ENCODE results near the gene RNF125. TPM values are rescaled to one million over a fixed set of nuclear protein-coding genes. Genes with fewer than 3 reads are reported as not detected.
A peak's percentile ranks its signal among the peaks of the same experiment; 100 is the strongest.
"Not testable (repeated sequence)": the region's sequence is repeated elsewhere in the genome, so short reads cannot be mapped to it uniquely, and the experiment has no call there.

Gene RNF125
- total RNA-seq, 1 donor from 2014 or later, result 35.0 TPM

- DNase-seq; intact Hi-C loops (cut with micrococcal nuclease); H3K27me3 Mint-ChIP-seq; H3K4me3 Mint-ChIP-seq; H3K9me3 Mint-ChIP-seq: not testable (repeated sequence)
- H3K4me1 Mint-ChIP-seq, result peaks cover 42% of the 10 kb centered on the region
- H3K27ac Mint-ChIP-seq, result peak overlapping the region; percentile 22
- peaks cover 30% of the 10 kb centered on the region for H3K36me3 Mint-ChIP-seq (ENCODE audit: low read depth)
These were observed 72.2 kb downstream of the RNF125 start for GRCh38 chr18:32090831-32091230.

DNA sequence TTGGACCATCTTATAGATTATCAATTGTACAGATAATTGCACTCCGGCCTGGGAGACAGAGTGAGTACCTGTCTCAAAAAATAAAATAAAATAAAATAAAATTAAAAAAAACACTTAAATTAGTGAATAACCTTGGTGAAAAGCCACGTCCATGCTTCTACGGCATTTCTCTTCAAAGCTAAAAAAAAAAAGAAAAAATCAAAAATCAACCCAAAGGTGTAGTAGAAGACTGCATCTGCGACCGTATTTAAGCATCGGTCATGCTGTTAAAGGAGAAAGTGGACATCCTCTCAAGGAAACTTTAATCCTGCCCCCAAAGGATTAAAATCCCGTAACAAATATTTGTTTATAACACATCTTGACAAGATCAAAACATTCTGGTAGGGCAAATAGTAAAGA is 72.7 kb downstream of the RNF125 start:
- peaks cover 43% of the 10 kb centered on the region for H3K4me1 Mint-ChIP-seq
- H3K9me3 Mint-ChIP-seq, result no peaks in the 10 kb centered on the region
- peak overlapping the region; percentile 91 for H3K4me3 Mint-ChIP-seq
- peaks cover 33% of the 10 kb centered on the region for H3K36me3 Mint-ChIP-seq (ENCODE audit: low read depth)
- intact Hi-C loops (cut with micrococcal nuclease), result no loop called here
- no peak for DNase-seq
- H3K27ac Mint-ChIP-seq, result peak overlapping the region; percentile 97
- H3K27me3 Mint-ChIP-seq, result no peaks in the 10 kb centered on the region

DNA sequence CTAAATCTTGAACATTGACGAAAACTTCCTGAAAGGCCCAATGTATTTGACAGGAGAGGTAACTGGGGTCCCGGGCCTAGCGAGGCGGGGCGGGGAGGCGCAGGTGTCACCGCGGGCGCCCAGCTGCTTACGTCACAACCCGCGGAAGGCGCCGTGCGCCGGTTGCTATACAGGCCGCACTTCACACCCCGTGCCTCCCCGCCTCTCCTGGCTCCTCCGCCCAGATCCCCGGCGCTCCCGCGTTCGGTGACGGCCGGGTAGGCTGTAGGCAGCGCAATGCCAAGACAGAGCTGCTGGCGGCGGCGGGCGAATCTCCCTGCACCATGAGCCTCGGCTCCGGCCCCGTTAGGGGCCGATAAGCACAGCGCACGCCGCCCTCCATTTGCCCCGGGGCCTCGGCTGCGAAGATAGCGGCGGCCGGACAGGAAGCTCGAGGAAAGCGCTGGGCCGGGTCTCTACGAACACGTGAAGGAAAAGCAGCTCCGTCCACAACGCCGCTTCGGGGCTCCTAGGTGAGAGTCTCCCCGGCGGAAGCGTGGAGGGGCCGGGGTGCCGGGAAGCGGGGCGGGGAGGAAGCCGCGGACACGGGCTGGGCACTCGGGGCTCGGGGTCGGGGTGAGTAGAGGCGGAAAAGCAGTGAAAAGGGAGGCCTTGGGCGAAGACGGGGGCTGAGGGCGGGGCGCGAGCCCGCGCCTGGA is 73.2 kb downstream of the RNF125 start, which contains the start of gene RNF138:
RNF138 (plus strand) TSS at position 151 of the 698 bp plus-strand sequence. CDS start 903 bp downstream, outside the sequence.
- Mint-ChIP-seq H3K9me3 (no peaks in the 10 kb centered on the region), H3K36me3 (ENCODE audit: low read depth) (peaks cover 36% of the 10 kb centered on the region), H3K4me3 (peak within 1 kb of the TSS; percentile 91), H3K4me1 (peaks cover 48% of the 10 kb centered on the region), H3K27ac (peak within 1 kb of the TSS; percentile 97), H3K27me3 (no peaks in the 10 kb centered on the region)
- DNase-seq, result peak; percentile 96
- intact Hi-C loops (cut with micrococcal nuclease), result loop anchor here (1.0 to 2.0 kb wide), 5 partner anchors 15 to 434 kb away; partner anchors contain the start of genes RNF125 and TRAPPC8

DNA sequence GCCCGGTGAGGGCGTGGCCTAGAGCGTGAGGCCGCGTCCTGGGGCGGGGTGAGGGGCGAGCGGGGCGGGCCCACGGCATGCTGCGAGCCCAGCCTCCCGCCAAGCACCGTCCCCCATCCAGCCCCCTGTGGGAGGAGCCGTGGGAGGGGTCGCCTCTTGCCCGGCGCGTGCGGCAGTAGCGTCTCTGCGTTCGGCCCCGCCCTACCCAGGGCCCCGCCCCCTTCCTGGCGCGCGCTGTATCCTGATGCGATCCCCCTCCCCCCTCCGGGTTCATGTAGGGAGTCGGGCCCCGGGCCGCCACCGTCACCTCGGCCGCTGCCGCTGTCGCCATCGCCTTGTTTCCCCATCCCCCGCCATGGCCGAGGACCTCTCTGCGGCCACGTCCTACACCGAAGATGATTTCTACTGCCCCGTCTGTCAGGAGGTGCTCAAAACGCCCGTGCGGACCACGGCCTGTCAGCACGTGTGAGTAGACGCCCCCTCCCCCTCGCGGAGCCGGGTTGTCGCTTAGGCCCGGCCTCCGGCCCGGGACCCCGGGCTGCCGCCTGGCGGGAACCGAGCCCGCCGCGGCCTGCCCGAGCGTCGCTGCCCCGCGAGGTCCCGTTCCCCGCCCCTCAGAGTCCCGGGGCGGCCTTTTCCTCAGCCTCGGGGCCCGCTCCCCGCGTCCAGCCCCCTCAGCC is 73.9 kb downstream of the RNF125 start:
- H3K4me1 Mint-ChIP-seq, result peaks cover 43% of the 10 kb centered on the region
- DNase-seq, result peak; percentile 100

GRCh38 chr18:32093102-32093511 is 74.5 kb downstream of the RNF125 start:
- Mint-ChIP-seq H3K9me3 (no peaks in the 10 kb centered on the region), H3K27ac (peak overlapping the region; percentile 94), H3K27me3 (no peaks in the 10 kb centered on the region), H3K4me3 (peak overlapping the region; percentile 91), H3K4me1 (peaks cover 40% of the 10 kb centered on the region), H3K36me3 (ENCODE audit: low read depth) (peaks cover 36% of the 10 kb centered on the region)
- DNase-seq, result peak; percentile 86
- intact Hi-C loops (cut with micrococcal nuclease), result loop anchor here (2.0 kb wide), 1 partner anchor 14 kb away; no protein-coding TSS in a partner anchor

More for the DNA sequence above, 73.9 kb downstream of the RNF125 start:
- Mint-ChIP-seq H3K27ac (peak overlapping the region; percentile 97), H3K27me3 (no peaks in the 10 kb centered on the region), H3K36me3 (ENCODE audit: low read depth) (peaks cover 38% of the 10 kb centered on the region), H3K4me3 (peak overlapping the region; percentile 91), H3K9me3 (no peaks in the 10 kb centered on the region)
- intact Hi-C loops (cut with micrococcal nuclease), result loop anchor here (1.0 to 2.0 kb wide), 5 partner anchors 14 to 434 kb away; partner anchors contain the start of genes RNF125 and TRAPPC8

- H3K9me3 Mint-ChIP-seq, result no peaks in the 10 kb centered on the region
- peaks cover 36% of the 10 kb centered on the region for H3K36me3 Mint-ChIP-seq (ENCODE audit: low read depth)
- intact Hi-C loops (cut with micrococcal nuclease), result loop anchor here (2.0 kb wide), 1 partner anchor 13 kb away; no protein-coding TSS in a partner anchor
- peak overlapping the region; percentile 91 for H3K4me3 Mint-ChIP-seq
- no peaks in the 10 kb centered on the region for H3K27me3 Mint-ChIP-seq
- no peak for DNase-seq
- H3K4me1 Mint-ChIP-seq, result peaks cover 40% of the 10 kb centered on the region
- peak overlapping the region; percentile 94 for H3K27ac Mint-ChIP-seq
These were observed 74.9 kb downstream of the RNF125 start for GRCh38 chr18:32093523-32093922.

DNA sequence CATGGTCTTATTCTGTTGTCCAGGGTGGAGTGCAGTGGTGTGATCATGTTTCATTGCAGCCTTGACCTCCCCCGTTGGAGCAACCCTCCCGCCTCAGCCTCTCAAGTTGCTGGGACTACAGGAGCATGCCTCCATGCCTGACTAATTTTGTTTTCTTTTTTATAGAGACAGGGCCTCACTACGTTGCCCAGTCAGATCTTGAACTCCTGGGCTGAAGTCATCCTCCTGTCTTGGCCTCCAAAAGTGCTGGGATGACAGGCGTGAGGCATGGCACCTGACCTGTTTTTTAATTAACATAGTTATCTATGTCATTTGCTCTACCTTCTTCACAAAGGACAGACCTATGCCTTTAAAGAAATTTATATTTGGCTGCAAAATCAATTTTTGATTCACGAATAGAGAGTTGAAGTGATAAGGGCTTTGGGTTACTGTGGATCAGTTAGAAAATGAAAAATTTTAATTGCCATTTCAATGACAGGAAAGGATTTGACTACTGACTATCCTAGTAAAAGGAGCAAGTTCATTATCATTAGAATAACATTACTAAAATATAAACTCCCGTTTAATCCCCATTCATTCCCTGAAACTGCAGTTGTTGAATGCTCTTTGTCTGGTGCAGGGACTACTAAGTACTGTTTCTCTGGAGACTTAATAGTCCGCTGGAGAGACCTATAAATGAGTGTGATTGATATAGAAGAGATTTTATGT is 76.7 kb downstream of the RNF125 start:
- Mint-ChIP-seq H3K27ac (peak overlapping the region; percentile 48), H3K4me3 (peak overlapping the region; percentile 91), H3K9me3 (no peaks in the 10 kb centered on the region), H3K27me3 (no peaks in the 10 kb centered on the region), H3K36me3 (ENCODE audit: low read depth) (peaks cover 47% of the 10 kb centered on the region), H3K4me1 (peaks cover 42% of the 10 kb centered on the region)
- intact Hi-C loops (cut with micrococcal nuclease), result loop anchor here (1.0 kb wide), 1 partner anchor 10 kb away; no protein-coding TSS in a partner anchor
- no peak for DNase-seq

DNA sequence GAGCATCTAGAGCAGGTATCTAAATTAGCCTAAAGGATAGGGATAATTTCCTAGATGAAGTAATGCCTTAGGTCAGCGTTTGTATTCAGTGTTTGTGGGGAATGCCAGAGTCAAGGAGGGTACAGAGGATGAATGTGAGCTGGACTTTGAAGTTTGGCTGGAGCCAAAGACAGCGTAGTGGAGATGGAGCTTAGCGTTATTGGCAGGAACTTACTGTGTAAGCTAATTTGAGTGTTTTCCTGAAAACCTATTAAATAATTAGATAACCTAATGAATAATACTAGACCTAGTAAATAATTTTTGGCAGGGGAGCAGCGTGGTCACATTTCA is 77.2 kb downstream of the RNF125 start:
- H3K9me3 Mint-ChIP-seq, result no peaks in the 10 kb centered on the region
- DNase-seq, result no peak
- peak overlapping the region; percentile 48 for H3K27ac Mint-ChIP-seq
- peak overlapping the region; percentile 91 for H3K4me3 Mint-ChIP-seq
- H3K27me3 Mint-ChIP-seq, result no peaks in the 10 kb centered on the region
- H3K36me3 Mint-ChIP-seq (ENCODE audit: low read depth), result peaks cover 49% of the 10 kb centered on the region
- peaks cover 44% of the 10 kb centered on the region for H3K4me1 Mint-ChIP-seq
- intact Hi-C loops (cut with micrococcal nuclease), result loop anchor here (1.0 kb wide), 2 partner anchors 9 to 11 kb away; no protein-coding TSS in a partner anchor

DNA sequence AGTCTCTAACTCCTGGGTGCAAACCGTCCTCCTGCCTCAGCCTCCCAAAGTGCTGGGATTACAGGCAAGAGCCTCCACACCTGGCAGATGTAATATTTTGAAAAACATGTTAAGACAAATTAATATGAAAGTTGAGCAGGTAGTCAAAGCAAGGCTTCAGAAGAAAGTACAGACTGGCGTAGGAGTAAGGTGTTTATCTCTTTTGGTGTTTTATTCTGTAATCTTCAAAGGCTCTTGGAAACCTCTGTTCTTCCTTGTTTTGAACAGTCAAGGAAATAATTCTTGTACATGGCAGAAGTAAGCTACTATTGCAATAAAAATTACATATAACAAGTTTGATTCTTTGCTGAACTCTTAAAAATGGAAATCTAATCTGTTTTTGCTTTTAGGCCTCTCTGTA is 78.3 kb downstream of the RNF125 start:
- H3K4me3 Mint-ChIP-seq, result peak overlapping the region; percentile 91
- intact Hi-C loops (cut with micrococcal nuclease), result loop anchor here (1.0 kb wide), 1 partner anchor 8 kb away; no protein-coding TSS in a partner anchor

DNA sequence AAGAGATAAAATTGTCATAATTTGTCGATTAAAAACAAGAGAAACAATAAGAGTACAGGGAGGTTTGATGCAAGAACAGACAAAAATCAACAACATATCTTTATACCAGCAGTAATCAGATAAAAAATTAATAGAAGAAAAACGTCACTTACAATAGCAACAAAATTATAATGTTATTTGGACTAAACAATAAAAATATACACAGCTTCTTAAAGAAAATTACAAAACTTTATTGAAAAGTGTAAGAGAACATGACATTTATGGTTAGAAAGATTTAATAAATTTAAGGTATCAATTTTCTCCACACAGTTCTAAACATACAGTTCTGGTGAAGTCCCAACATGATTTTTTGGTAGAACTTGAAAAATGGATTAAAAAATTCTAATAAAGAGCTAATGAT is 85.9 kb downstream of the RNF125 start:
- DNase-seq, result no peak
- no peak overlapping the region for H3K4me3 Mint-ChIP-seq
- peaks cover 32% of the 10 kb centered on the region for H3K36me3 Mint-ChIP-seq (ENCODE audit: low read depth)
- no peaks in the 10 kb centered on the region for H3K9me3 Mint-ChIP-seq
- H3K27ac Mint-ChIP-seq, result peak overlapping the region; percentile 38
- intact Hi-C loops (cut with micrococcal nuclease), result no loop called here
- no peaks in the 10 kb centered on the region for H3K27me3 Mint-ChIP-seq
- H3K4me1 Mint-ChIP-seq, result peaks cover 34% of the 10 kb centered on the region

More for the DNA sequence above, 78.3 kb downstream of the RNF125 start:
- no peak for DNase-seq
- H3K27me3 Mint-ChIP-seq, result no peaks in the 10 kb centered on the region
- H3K36me3 Mint-ChIP-seq (ENCODE audit: low read depth), result peaks cover 55% of the 10 kb centered on the region
- H3K4me1 Mint-ChIP-seq, result peaks cover 44% of the 10 kb centered on the region
- H3K9me3 Mint-ChIP-seq, result no peaks in the 10 kb centered on the region
- H3K27ac Mint-ChIP-seq, result peak overlapping the region; percentile 64

DNA sequence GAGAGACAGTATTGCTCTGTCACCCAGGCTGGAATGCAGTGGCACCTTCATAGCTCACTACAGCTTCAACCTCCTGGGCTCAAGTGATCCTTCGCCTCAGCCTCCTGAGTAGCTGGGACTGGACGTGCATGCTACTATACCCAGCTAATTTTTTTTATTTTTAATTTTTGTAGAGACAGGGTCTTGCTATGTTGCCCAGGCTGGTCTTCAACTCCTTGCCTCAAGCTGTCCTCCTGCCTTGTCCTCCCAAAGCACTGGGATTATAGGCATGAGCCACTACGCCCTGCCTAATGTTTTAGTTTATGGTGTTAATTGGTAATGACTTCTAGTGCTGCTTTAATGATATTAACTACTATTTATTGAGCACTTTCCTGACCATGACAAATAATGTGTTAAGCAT is 91.4 kb downstream of the RNF125 start:
- H3K36me3 Mint-ChIP-seq (ENCODE audit: low read depth), result peaks cover 34% of the 10 kb centered on the region
- peaks cover 37% of the 10 kb centered on the region for H3K4me1 Mint-ChIP-seq
- peak; percentile 33 for DNase-seq
- H3K27ac Mint-ChIP-seq, result no peak overlapping the region
- H3K4me3 Mint-ChIP-seq, result no peak overlapping the region
- H3K9me3 Mint-ChIP-seq, result no peaks in the 10 kb centered on the region
- intact Hi-C loops (cut with micrococcal nuclease), result no loop called here
- no peaks in the 10 kb centered on the region for H3K27me3 Mint-ChIP-seq

DNA sequence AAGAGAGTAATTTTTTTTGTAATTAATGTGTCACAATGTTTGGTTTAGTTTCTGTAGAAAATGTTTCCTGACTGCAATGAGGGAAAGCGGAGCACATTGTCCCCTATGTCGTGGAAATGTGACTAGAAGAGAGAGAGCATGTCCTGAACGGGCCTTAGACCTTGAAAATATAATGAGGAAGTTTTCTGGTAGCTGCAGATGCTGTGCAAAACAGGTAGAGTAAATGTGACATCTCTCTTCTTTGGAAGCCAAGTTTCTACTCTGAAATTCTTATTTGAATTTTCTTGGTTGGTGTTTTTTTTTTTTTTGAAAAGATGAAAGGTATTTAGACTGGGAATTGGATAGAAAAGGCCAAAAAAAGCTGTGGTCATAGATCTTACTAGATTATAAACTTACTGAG is 93.1 kb downstream of the RNF125 start:
- intact Hi-C loops (cut with micrococcal nuclease), result no loop called here

GRCh38 chr18:32112826-32113225 is 94.2 kb downstream of the RNF125 start:
- Mint-ChIP-seq H3K27ac (no peak overlapping the region), H3K36me3 (ENCODE audit: low read depth) (peaks cover 50% of the 10 kb centered on the region), H3K27me3 (no peaks in the 10 kb centered on the region), H3K9me3 (no peaks in the 10 kb centered on the region), H3K4me3 (no peak overlapping the region), H3K4me1 (peaks cover 28% of the 10 kb centered on the region)
- intact Hi-C loops (cut with micrococcal nuclease), result no loop called here
- no peak for DNase-seq

More for the DNA sequence above, 93.1 kb downstream of the RNF125 start:
- Mint-ChIP-seq H3K9me3 (no peaks in the 10 kb centered on the region), H3K4me1 (peaks cover 24% of the 10 kb centered on the region), H3K27me3 (no peaks in the 10 kb centered on the region), H3K36me3 (ENCODE audit: low read depth) (peaks cover 42% of the 10 kb centered on the region), H3K27ac (peak overlapping the region; percentile 35), H3K4me3 (peak overlapping the region; percentile 21)
- DNase-seq, result no peak

Data from activated CD4-positive, alpha-beta T cell treated with anti-CD3 and anti-CD28 coated beads, Interleukin-2, amount 10 ng/mL, durations not matched to agents 24 days and 14 days (primary cell).